Measurements from ENCODE around the gene DLG5. TPM values are rescaled to one million over a fixed set of nuclear protein-coding genes. Genes with fewer than 3 reads are reported as not detected.

Gene DLG5
- total and polyA plus RNA-seq, 2 donors (not counting 1 experiment from before 2014, with no cell fraction given), result 0.51 to 0.54 TPM

DNA sequence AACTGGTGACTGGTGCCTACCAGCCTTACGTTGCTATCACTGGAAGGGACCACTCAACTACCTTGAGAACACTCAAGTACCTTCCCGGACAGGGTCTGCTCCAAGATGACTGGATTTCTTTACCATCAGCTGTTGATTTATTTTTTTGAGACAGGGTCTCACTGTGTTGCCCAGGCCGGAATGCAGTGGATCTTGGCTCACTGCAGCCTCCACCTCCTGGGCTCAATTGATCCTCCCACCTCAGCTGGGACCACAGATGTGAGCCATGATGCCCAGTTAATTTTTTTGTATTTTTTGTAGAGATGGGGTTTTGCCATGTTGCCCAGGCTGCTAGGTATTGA, 45.2 kb upstream of the DLG5 start:
- no peaks in the 10 kb centered on the region for H3K27me3 ChIP-seq (replicated peaks in 1 of 4; ENCODE audit: control extremely low read depth in 1 of 4, control insufficient read depth in 3 of 4, insufficient read depth in 4 of 4, low read length in 3 of 4)
- Mint-ChIP-seq H3K27me3 (no peaks in the 10 kb centered on the region), H3K9me3 (ENCODE audit: insufficient read depth) (no peaks in the 10 kb centered on the region), H3K4me3 (no peak overlapping the region), H3K4me1 (peaks cover 5% of the 10 kb centered on the region), H3K27ac (no peak overlapping the region)
- WGBS (ENCODE audit: insufficient coverage), result 91% methylated on average over 3 of the region's 3 CpGs
- ChIA-PET CTCF (no interaction called here), POLR2A (no interaction called here)
- no peaks in the 10 kb centered on the region for H3K79me2 ChIP-seq (ENCODE audit: control insufficient read depth, insufficient read depth, low read length)
- H3K4me1 ChIP-seq (ENCODE audit: control insufficient read depth in 2 of 2, insufficient read depth in 2 of 2, low read length in 2 of 2), result no peaks in the 10 kb centered on the region
- intact Hi-C loops (cut with micrococcal nuclease), result no loop called here
- no peak overlapping the region for H3K27ac ChIP-seq (ENCODE audit: low read length in 2 of 2)
- H2AFZ ChIP-seq (ENCODE audit: insufficient read depth, low read depth, low read length, poor library complexity, severe bottlenecking), result no peak overlapping the region
- no peaks in the 10 kb centered on the region for H3K9me3 ChIP-seq (ENCODE audit: control extremely low read depth in 1 of 3, control insufficient read depth in 2 of 3, insufficient read depth in 1 of 3, low read length in 2 of 3)
- H3K4me2 ChIP-seq (replicated peaks; ENCODE audit: low read depth, low read length, poor library complexity, severe bottlenecking), result no peak overlapping the region
- H3K9ac ChIP-seq (ENCODE audit: low read length), result no peak overlapping the region
- DNase-seq (no peak), ATAC-seq (ENCODE audit: low read depth) (no peak)
- TF ChIP-seq, protein P1, sequence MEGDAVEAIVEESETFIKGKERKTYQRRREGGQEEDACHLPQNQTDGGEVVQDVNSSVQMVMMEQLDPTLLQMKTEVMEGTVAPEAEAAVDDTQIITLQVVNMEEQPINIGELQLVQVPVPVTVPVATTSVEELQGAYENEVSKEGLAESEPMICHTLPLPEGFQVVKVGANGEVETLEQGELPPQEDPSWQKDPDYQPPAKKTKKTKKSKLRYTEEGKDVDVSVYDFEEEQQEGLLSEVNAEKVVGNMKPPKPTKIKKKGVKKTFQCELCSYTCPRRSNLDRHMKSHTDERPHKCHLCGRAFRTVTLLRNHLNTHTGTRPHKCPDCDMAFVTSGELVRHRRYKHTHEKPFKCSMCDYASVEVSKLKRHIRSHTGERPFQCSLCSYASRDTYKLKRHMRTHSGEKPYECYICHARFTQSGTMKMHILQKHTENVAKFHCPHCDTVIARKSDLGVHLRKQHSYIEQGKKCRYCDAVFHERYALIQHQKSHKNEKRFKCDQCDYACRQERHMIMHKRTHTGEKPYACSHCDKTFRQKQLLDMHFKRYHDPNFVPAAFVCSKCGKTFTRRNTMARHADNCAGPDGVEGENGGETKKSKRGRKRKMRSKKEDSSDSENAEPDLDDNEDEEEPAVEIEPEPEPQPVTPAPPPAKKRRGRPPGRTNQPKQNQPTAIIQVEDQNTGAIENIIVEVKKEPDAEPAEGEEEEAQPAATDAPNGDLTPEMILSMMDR (IDR thresholded peaks at IDR 0.05), result no peak
- TF ChIP-seq EZH2 (IDR thresholded peaks at IDR 0.05; ENCODE audit: borderline replicate concordance, insufficient read depth, low read depth, low read length, poor library complexity, severe bottlenecking), result no peak
- H3K36me3 ChIP-seq (replicated peaks in 1 of 2; ENCODE audit: control extremely low read depth in 1 of 2, control insufficient read depth in 1 of 2, extremely low read depth in 1 of 2, insufficient read depth in 2 of 2, low read length in 1 of 2), result peaks cover 0 to 6% of the 10 kb centered on the region in 2 experiments
- no peaks in the 10 kb centered on the region for H4K20me1 ChIP-seq (ENCODE audit: control insufficient read depth, insufficient read depth, low read length, poor library complexity, severe bottlenecking)
- H3K4me3 ChIP-seq (ENCODE audit: control extremely low read depth in 1 of 5, extremely low read depth in 1 of 5, insufficient read depth in 1 of 5, low read depth in 2 of 5, low read length in 4 of 5), result no peak overlapping the region

DNA sequence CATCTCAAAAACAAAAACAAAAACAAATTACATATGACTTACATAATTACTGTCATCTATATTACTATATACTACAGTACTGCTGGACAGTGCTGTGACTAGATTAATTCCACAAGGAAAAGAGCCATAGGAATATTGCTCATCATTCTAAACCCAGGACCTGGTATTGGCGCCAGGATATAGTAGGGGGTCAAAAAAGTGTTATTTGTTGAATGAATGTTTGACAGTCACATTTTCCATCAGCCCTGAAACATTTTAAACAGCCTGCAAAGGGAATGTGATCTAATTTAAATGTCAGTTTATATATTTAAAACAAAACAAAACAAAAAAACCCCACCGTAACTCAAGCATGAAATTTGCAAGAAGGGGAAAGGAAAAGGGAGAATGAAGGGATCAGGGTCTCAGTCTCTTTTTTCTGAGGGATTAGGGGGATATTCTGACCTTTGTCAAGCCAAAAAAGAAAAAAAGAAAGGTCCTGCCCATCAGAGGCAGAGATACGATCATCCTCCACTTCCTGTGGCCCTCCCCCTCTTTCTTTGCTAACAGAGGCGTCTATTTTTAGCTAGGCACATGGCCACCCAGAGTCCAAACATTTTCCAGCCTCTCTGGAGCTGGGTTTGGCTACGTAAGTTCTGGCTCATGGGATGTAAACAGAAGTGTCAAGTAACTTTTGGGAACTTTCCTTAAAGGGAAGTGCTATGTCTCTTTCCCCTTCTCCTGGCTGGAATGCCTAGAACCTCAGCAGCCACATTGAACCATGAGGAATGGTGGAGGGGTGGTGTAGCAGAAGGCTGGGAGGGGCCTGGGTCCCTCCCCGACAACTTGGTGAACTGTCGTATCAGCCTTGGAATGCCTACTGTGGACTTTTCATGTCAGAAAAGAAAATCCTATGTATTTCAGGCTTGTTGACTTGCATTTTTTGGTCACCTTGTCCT, 44.6 kb upstream of the DLG5 start:
- Mint-ChIP-seq H3K27me3 (no peaks in the 10 kb centered on the region), H3K4me1 (peaks cover 5% of the 10 kb centered on the region), H3K4me3 (no peak overlapping the region), H3K27ac (no peak overlapping the region), H3K9me3 (ENCODE audit: insufficient read depth) (no peaks in the 10 kb centered on the region)
- Histone ChIP-seq H3K4me3 (ENCODE audit: control extremely low read depth in 1 of 5, extremely low read depth in 1 of 5, insufficient read depth in 1 of 5, low read depth in 2 of 5, low read length in 4 of 5) (no peak overlapping the region), H3K27ac (ENCODE audit: low read length in 2 of 2) (no peak overlapping the region), H3K4me2 (replicated peaks; ENCODE audit: low read depth, low read length, poor library complexity, severe bottlenecking) (no peak overlapping the region), H2AFZ (ENCODE audit: insufficient read depth, low read depth, low read length, poor library complexity, severe bottlenecking) (no peak overlapping the region), H3K79me2 (ENCODE audit: control insufficient read depth, insufficient read depth, low read length) (no peaks in the 10 kb centered on the region), H3K9ac (ENCODE audit: low read length) (no peak overlapping the region), H4K20me1 (ENCODE audit: control insufficient read depth, insufficient read depth, low read length, poor library complexity, severe bottlenecking) (no peaks in the 10 kb centered on the region), H3K9me3 (ENCODE audit: control extremely low read depth in 1 of 3, control insufficient read depth in 2 of 3, insufficient read depth in 1 of 3, low read length in 2 of 3) (no peaks in the 10 kb centered on the region), H3K36me3 (replicated peaks in 1 of 2; ENCODE audit: control extremely low read depth in 1 of 2, control insufficient read depth in 1 of 2, extremely low read depth in 1 of 2, insufficient read depth in 2 of 2, low read length in 1 of 2) (no peaks in the 10 kb centered on the region), H3K27me3 (replicated peaks in 1 of 4; ENCODE audit: control extremely low read depth in 1 of 4, control insufficient read depth in 3 of 4, insufficient read depth in 4 of 4, low read length in 3 of 4) (no peaks in the 10 kb centered on the region), H3K4me1 (ENCODE audit: control insufficient read depth in 2 of 2, insufficient read depth in 2 of 2, low read length in 2 of 2) (no peaks in the 10 kb centered on the region)
- 86% methylated on average over 3 of the region's 7 CpGs for WGBS (ENCODE audit: insufficient coverage)
- intact Hi-C loops (cut with micrococcal nuclease), result no loop called here
- ATAC-seq (ENCODE audit: low read depth), result no peak
- ChIA-PET CTCF (no interaction called here), POLR2A (no interaction called here)
- DNase-seq, result no peak
- no peak for TF ChIP-seq EZH2 (IDR thresholded peaks at IDR 0.05; ENCODE audit: borderline replicate concordance, insufficient read depth, low read depth, low read length, poor library complexity, severe bottlenecking)
- TF ChIP-seq, protein P1 (IDR thresholded peaks at IDR 0.05), result no peak
